HepG2 (cell line): Measurements from ENCODE around the gene ATP6V1G2.

Experiments used
- CTCF ChIP-seq: sonication (generic); formaldehyde crosslinking; IDR thresholded peaks from 2 replicates; pipeline ENCODE4 v1.5.0; 2020; ENCODE audit warnings: mild to moderate bottlenecking, missing genetic modification reagents, moderate library complexity
- DDIT3 ChIP-seq: sonication (generic); formaldehyde crosslinking; IDR thresholded peaks from 2 replicates; pipeline ENCODE4 v1.4.0; 2020; ENCODE audit warnings: mild to moderate bottlenecking, missing genetic modification reagents
- FOXA3 ChIP-seq: IDR thresholded peaks from 2 replicates; pipeline ENCODE4 v1.6.1; 2016; ENCODE audit warnings: missing genetic modification reagents, missing compliant biosample characterization
- GTF2F1 ChIP-seq: fragments of 150-350 bp; IDR thresholded peaks from 2 replicates; pipeline ENCODE4 v1.6.1; 2014; ENCODE audit warnings: low read length
- NFRKB ChIP-seq: fragments of 450-650 bp; IDR thresholded peaks from 2 replicates; pipeline ENCODE4 v1.6.1; 2017
- SRSF9 ChIP-seq: fragments of 200-400 bp; formaldehyde crosslinking; IDR thresholded peaks from 2 replicates; pipeline ENCODE4 v1.6.1; 2018; ENCODE audit warnings: borderline replicate concordance, mild to moderate bottlenecking, low read depth, low read length; ENCODE audit not compliant: insufficient read depth, poor library complexity, severe bottlenecking
- ZSCAN22 ChIP-seq: sonication (generic); formaldehyde crosslinking; IDR thresholded peaks from 2 replicates; pipeline ENCODE4 v1.4.0; 2020; ENCODE audit warnings: mild to moderate bottlenecking, missing genetic modification reagents
- TF ChIP-seq, protein P1 (sequence below): sonication (generic); formaldehyde crosslinking; IDR thresholded peaks from 2 replicates; pipeline ENCODE4 v1.9.0; 2021; ENCODE audit warnings: missing genetic modification reagents, borderline replicate concordance
- TF ChIP-seq, protein P2 (sequence below): sonication (generic); formaldehyde crosslinking; IDR thresholded peaks from 2 replicates; pipeline ENCODE4 v1.4.0; 2020; ENCODE audit warnings: missing genetic modification reagents, borderline replicate concordance

DNA sequence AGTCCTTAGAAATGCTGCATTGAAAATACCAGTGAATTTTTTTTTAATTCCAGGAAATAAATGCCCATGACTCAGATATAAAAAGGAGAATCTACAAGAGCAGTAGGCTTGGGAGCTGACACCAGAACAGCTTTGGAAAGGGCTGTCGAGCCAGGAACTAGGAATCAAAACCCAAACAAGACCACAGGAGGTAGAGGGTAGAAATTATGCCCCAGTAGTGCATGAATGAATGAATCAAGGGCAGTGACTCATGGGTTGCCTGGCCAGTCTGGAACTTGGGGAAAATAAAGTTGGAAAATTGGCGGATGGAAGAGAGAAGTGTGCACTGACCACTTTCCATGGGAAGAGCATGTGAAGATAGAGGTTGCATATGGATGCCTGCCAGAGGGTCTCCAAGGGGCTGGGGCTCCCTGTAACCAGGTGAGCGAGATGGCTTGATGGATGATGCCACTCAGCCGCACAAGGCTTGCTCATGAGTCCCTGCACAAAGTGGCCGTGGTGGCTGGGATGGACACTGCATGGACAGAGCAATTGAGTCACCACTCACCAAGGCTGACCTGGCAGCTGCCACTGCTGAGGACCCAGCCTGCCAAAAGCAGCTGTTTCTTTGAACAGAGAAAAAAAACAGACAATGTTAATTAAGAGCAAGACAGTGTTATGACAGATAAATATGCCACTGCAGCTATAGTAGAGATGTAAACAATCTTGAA lies 32.8 kb downstream of the ATP6V1G2 start:
- TF ChIP-seq CTCF (CRISPR knock-in tag) (no peak), DDIT3 (no peak), FOXA3 (CRISPR knock-in tag) (no peak), ZSCAN22 (no peak), GTF2F1 (no peak), NFRKB (no peak), SRSF9 (no peak)
- TF ChIP-seq, protein P1, sequence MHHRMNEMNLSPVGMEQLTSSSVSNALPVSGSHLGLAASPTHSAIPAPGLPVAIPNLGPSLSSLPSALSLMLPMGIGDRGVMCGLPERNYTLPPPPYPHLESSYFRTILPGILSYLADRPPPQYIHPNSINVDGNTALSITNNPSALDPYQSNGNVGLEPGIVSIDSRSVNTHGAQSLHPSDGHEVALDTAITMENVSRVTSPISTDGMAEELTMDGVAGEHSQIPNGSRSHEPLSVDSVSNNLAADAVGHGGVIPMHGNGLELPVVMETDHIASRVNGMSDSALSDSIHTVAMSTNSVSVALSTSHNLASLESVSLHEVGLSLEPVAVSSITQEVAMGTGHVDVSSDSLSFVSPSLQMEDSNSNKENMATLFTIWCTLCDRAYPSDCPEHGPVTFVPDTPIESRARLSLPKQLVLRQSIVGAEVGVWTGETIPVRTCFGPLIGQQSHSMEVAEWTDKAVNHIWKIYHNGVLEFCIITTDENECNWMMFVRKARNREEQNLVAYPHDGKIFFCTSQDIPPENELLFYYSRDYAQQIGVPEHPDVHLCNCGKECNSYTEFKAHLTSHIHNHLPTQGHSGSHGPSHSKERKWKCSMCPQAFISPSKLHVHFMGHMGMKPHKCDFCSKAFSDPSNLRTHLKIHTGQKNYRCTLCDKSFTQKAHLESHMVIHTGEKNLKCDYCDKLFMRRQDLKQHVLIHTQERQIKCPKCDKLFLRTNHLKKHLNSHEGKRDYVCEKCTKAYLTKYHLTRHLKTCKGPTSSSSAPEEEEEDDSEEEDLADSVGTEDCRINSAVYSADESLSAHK (CRISPR knock-in tag) = no peak
- TF ChIP-seq, protein P2, sequence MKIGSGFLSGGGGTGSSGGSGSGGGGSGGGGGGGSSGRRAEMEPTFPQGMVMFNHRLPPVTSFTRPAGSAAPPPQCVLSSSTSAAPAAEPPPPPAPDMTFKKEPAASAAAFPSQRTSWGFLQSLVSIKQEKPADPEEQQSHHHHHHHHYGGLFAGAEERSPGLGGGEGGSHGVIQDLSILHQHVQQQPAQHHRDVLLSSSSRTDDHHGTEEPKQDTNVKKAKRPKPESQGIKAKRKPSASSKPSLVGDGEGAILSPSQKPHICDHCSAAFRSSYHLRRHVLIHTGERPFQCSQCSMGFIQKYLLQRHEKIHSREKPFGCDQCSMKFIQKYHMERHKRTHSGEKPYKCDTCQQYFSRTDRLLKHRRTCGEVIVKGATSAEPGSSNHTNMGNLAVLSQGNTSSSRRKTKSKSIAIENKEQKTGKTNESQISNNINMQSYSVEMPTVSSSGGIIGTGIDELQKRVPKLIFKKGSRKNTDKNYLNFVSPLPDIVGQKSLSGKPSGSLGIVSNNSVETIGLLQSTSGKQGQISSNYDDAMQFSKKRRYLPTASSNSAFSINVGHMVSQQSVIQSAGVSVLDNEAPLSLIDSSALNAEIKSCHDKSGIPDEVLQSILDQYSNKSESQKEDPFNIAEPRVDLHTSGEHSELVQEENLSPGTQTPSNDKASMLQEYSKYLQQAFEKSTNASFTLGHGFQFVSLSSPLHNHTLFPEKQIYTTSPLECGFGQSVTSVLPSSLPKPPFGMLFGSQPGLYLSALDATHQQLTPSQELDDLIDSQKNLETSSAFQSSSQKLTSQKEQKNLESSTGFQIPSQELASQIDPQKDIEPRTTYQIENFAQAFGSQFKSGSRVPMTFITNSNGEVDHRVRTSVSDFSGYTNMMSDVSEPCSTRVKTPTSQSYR = no peak
